Measurements from ENCODE around the gene SASH1.

- TF ChIP-seq FOXM1 (IDR thresholded peaks at IDR 0.05; ENCODE audit: borderline replicate concordance), result no peak
- TF ChIP-seq FOXA1 (IDR thresholded peaks at IDR 0.05), result no peak
- TF ChIP-seq PKNOX1 (IDR thresholded peaks at IDR 0.05), result no peak
- no peak for TF ChIP-seq ARNT (IDR thresholded peaks at IDR 0.05)
- no peak for TF ChIP-seq BHLHE40 (IDR thresholded peaks at IDR 0.05; ENCODE audit: borderline replicate concordance)
- no peak for TF ChIP-seq SP1 (IDR thresholded peaks at IDR 0.05)
- no peak for TF ChIP-seq HDGF (IDR thresholded peaks at IDR 0.05; ENCODE audit: borderline replicate concordance)
- TF ChIP-seq ZNF384 (IDR thresholded peaks at IDR 0.05), result no peak
- no peak for TF ChIP-seq SUZ12 (IDR thresholded peaks at IDR 0.05)
- no peak for TF ChIP-seq TARDBP (IDR thresholded peaks at IDR 0.05)
These were observed 128.2 kb downstream of the SASH1 start for GRCh38 chr6:148470606-148471465.
